ENCODE results near the gene PRPF31.
A peak's percentile ranks its signal among the peaks of the same experiment; 100 is the strongest.
"Not testable (repeated sequence)": the region's sequence is repeated elsewhere in the genome, so short reads cannot be mapped to it uniquely, and the experiment has no call there.

Gene PRPF31

DNA sequence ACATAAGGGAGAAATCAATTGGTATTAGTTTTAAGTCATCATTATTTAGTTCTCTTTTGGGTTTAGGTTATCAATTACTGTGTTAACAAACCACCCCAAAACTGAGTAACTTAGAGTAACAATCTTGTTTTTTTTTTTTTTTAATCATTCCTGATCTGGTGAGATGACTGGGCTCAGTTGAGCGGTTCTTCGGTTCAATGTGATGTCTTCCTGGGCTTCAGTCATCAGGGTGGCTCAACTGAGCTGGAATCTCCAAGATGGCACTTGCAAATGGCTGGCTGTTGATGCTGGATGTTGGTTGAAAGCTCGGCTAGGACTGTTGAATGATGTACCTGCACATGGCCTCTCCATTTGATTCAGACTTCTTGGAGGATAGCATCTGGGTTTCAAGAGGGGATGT lies 31.1 kb upstream of the PRPF31 start:
- DNase-seq (ENCODE audit: low read depth), result no peak
- no peak overlapping the region for H3K4me3 ChIP-seq (ENCODE audit: low read length)
- TF ChIP-seq, protein P1, sequence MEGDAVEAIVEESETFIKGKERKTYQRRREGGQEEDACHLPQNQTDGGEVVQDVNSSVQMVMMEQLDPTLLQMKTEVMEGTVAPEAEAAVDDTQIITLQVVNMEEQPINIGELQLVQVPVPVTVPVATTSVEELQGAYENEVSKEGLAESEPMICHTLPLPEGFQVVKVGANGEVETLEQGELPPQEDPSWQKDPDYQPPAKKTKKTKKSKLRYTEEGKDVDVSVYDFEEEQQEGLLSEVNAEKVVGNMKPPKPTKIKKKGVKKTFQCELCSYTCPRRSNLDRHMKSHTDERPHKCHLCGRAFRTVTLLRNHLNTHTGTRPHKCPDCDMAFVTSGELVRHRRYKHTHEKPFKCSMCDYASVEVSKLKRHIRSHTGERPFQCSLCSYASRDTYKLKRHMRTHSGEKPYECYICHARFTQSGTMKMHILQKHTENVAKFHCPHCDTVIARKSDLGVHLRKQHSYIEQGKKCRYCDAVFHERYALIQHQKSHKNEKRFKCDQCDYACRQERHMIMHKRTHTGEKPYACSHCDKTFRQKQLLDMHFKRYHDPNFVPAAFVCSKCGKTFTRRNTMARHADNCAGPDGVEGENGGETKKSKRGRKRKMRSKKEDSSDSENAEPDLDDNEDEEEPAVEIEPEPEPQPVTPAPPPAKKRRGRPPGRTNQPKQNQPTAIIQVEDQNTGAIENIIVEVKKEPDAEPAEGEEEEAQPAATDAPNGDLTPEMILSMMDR (conservative IDR thresholded peaks at IDR 0.05; ENCODE audit: low read length), result no peak

DNA sequence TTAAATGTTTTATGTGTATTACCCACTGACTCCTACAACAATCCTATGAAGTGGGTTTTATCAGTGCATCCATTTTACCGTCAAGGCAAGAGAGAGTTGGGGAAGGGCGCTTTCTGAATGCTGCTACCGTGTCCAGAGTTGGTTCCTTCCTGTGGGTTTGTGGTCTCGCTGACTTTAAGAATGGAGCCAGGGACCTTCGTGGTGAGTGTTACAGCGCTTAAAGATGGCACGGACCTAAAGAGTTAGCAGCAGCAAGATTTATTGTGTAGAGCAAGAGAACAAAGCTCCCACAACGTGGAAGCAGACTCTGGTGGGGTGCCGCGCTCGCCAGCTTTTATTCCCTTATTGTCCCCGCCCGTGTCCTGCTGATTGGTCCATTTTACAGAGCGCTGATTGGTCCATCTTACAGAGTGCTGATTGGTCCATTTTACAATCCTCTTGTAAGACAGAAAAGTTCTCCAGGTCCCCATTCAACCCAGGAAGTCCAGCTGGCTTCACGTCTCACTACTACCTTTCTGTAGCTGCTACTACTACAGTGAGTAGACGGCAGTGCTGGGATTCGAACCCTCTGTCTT lies 21.0 kb upstream of the PRPF31 start:
- TF ChIP-seq, protein P1 (conservative IDR thresholded peaks at IDR 0.05; ENCODE audit: low read length), result no peak
- H3K4me3 ChIP-seq (ENCODE audit: low read length), result no peak overlapping the region
- DNase-seq (ENCODE audit: low read depth), result no peak

DNA sequence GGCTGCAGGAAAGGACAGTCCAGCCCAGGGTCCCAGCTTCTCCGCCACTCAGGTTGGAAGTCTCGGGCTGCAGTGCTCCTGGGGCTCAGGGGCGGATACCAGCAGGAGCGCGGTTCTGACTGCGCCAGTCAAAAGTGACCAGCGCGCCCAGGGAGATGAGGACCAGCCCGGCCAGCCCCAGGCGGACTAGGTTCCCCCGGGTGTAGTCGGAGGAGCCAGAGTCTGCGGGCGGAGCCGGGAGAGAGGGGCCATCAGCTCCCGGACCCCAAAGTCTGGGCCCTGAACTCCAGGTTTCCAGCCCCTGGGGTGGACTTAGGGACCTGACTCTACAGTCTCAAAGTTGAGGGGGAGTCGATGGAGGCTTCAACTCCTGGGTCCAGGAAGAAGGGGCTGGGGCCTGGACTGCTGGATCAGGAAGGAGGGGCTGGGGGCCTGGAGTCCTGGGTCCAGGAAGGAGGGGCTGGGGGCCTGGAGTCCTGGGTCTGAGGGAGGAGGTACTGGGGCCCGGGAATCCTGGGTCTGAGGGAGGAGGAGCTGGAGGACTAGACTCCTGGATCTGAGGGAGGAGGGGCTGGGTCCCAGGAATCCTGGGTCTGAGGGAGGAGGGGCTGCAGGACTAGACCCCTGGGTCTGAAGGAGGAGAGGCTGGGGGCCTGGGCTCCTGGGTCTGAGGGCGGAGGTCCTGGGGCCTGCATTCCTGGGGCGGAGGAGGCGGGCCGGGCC lies 20.3 kb upstream of the PRPF31 start:
- peak overlapping the region; percentile 49 for H3K4me3 ChIP-seq (ENCODE audit: low read length)
- no peak for DNase-seq (ENCODE audit: low read depth)
- TF ChIP-seq, protein P1 (conservative IDR thresholded peaks at IDR 0.05; ENCODE audit: low read length), result no peak

DNA sequence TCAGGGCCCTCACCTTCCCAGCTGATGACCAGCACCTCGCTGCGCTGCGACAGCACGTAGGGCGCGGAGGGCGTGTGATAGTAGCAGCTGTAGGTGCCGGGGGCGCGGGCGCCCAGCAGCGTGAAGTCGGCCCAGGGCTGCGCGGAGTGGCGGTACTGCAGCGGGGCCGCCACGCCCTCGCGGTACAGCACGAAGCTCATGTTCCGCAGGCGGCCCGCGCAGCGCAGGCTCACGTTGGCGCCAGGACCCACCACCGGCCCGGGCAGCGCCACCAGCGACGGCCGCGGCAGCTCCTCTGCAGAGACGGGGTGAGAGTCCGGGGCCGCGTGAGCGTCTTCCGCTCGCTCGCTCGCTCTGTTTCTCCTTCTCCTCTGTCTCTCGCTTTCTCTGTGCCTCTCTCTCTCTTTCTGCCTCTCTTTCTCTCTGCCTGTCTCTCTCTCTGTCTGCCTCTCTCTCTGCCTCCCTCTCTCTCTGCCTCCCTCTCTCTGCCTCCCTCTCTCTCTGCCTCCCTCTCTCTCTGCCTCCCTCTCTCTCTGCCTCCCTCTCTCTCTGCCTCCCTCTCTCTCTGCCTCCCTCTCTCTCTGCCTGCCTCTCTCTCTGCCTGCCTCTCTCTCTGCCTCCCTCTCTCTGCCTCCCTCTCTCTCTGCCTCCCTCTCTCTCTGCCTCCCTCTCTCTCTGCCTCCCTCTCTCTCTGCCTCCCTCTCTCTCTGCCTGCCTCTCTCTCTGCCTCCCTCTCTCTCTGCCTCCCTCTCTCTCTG lies 19.5 kb upstream of the PRPF31 start:
- H3K4me3 ChIP-seq (ENCODE audit: low read length), result peak overlapping the region; percentile 57
- DNase-seq (ENCODE audit: low read depth), result peak; percentile 52

DNA sequence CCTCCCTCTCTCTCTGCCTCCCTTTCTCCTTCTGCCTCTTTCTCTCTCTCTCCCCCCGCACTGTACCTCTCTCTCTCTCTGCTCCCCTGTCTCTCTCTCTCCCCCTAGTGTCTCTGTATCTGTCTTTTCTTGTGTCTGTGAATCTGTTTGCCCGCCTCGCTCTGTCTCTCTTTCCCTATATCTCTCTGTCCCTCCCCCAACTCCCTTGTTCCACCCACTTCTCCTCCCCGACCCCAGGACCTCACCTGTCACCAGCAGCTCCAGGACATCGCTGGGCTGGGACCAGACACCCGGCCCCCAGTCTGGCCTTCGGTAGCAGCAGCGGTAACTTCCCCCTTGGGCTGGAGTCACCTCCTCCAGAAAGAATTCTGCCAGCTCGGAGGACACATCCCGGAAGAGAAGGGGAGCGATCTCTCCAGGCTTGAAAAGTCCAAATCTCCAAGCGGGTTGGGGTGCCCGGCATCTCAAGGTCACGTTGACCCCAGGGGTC lies 18.9 kb upstream of the PRPF31 start:
- H3K4me3 ChIP-seq (ENCODE audit: low read length), result peak overlapping the region; percentile 57
- TF ChIP-seq, protein P1 (conservative IDR thresholded peaks at IDR 0.05; ENCODE audit: low read length), result peak; percentile 57
- DNase-seq (ENCODE audit: low read depth), result peak; percentile 68

DNA sequence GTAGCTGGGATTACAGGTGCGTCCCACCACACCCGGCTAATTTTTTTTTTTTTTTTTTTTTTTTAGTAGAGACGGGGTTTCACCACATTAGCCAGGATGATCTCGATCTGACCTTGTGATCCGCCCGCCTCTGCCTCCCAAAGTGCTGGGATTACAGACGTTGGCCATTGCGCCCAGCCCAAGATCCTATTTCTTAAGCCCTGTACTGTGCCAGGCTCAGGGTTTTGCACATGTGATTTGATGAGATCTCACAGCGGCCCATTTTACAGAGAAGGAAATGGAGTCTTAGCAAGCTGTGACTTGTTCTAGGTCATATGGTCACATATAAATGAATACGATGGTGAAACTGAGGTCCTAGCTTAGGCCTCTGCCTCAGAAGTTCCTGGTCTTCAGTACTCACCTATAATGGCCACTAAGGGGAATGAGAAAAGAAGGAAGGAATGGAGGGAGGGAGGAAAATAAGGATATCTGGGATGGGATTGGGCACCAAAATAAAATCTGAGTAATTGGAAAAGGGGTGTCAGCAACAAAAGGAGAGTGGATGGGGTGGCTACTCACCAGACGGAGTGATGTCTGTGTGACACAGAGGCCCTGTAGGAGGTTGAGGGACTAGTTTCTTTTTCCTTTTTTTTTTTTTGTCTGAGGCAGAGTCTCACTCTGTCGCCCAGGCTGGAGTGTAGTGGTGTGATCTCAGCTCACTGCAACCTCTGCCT lies 16.2 kb upstream of the PRPF31 start:
- no peak for DNase-seq (ENCODE audit: low read depth)
- TF ChIP-seq, protein P1 (conservative IDR thresholded peaks at IDR 0.05; ENCODE audit: low read length), result no peak
- H3K4me3 ChIP-seq (ENCODE audit: low read length), result no peak overlapping the region

DNA sequence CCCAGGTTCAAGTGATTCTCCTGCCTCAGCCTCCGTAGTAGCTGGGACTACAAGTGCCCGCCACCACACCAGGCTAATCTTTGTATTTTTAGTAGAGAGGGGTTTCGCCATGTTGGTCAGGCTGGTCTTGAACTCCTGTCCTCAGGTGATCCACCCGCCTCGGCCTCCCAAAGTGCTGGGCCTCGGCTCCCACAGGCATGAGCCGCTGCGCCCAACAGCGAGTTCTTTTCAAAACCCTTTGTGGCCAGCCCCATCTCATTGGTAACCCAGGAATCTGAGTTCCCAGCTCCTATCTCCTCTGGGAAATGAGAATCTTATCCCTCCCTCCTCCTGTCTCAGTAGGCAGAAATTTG lies 15.7 kb upstream of the PRPF31 start:
- not testable (repeated sequence) for H3K4me3 ChIP-seq (ENCODE audit: low read length); DNase-seq (ENCODE audit: low read depth)
